Neural cell (in vitro differentiated cells): ENCODE measurements around the gene ALOXE3. TPM values are rescaled to one million over a fixed set of nuclear protein-coding genes. Genes with fewer than 3 reads are reported as not detected.

Experiments
- polyA plus RNA-seq: library from polyadenylated mRNA; depleted of rRNA; stranded (reverse); fragments of >200 nt; gene quantifications from 2 replicates; pipeline ENCODE4 v1.2.3, GENCODE V29; 2014
- small RNA-seq, 3 experiments: library from RNA; depleted of rRNA; stranded (forward); fragments of <200 nt; gene quantifications; one replicate each; pipeline ENCODE3, GENCODE V24; 2012

The ALOXE3 gene
- polyA plus RNA-seq, 1 donor from 2014 or later = 0.77 TPM

Small RNAs within 50 kb of the gene (small RNA-seq; reads per million reads assigned to genes)
- 0 reads per million in 3 experiments for gene MIR4314

Other genes starting within 250 kb of the ALOXE3 start
- 115 and 159 TPM in 2 replicates for gene CHD3, start 229.7 kb downstream of the ALOXE3 start, polyA plus RNA-seq
- 69.9 and 81.4 TPM in 2 replicates for gene RNF227, start 202.2 kb downstream of the ALOXE3 start, polyA plus RNA-seq
- gene KCNAB3, start 188.7 kb downstream of the ALOXE3 start, polyA plus RNA-seq = 5.6 and 7.6 TPM in 2 replicates
- 34.0 and 38.3 TPM in 2 replicates for gene TRAPPC1, start 186.6 kb downstream of the ALOXE3 start, polyA plus RNA-seq
- gene CNTROB, start 186.3 kb downstream of the ALOXE3 start, polyA plus RNA-seq = 48.7 and 52.0 TPM in 2 replicates
- 0.07 and 0.10 TPM in 2 replicates for gene GUCY2D, start 115.9 kb downstream of the ALOXE3 start, polyA plus RNA-seq
- gene ALOX15B, start 79.5 kb downstream of the ALOXE3 start, polyA plus RNA-seq = not detected in 2 replicates
- 0.31 and 0.34 TPM in 2 replicates for gene ALOX12B, start 30.8 kb downstream of the ALOXE3 start, polyA plus RNA-seq
- gene HES7, start 5.6 kb upstream of the ALOXE3 start, polyA plus RNA-seq = 7.3 and 15.3 TPM in 2 replicates
- 1.9 and 2.0 TPM in 2 replicates for gene PER1, start 33.9 kb upstream of the ALOXE3 start, polyA plus RNA-seq
- 91.6 and 98.3 TPM in 2 replicates for gene VAMP2, start 44.4 kb upstream of the ALOXE3 start, polyA plus RNA-seq
- gene TMEM107, start 57.9 kb upstream of the ALOXE3 start, polyA plus RNA-seq = 23.3 and 31.7 TPM in 2 replicates
- 12.1 and 13.7 TPM in 2 replicates for gene BORCS6, start 71.7 kb upstream of the ALOXE3 start, polyA plus RNA-seq
- gene AURKB, start 92.1 kb upstream of the ALOXE3 start, polyA plus RNA-seq = 0.84 and 4.8 TPM in 2 replicates
- 11.9 and 16.5 TPM in 2 replicates for gene CTC1, start 129.5 kb upstream of the ALOXE3 start, polyA plus RNA-seq
- gene PFAS, start 130.8 kb upstream of the ALOXE3 start, polyA plus RNA-seq = 11.0 and 11.7 TPM in 2 replicates
- gene RANGRF, start 170.2 kb upstream of the ALOXE3 start, polyA plus RNA-seq = 20.9 and 42.5 TPM in 2 replicates
- 0.25 TPM in 1 of 2 replicates, not detected in the other for gene SLC25A35, start 176.9 kb upstream of the ALOXE3 start, polyA plus RNA-seq
- gene ARHGEF15, start 191.7 kb upstream of the ALOXE3 start, polyA plus RNA-seq = 0.10 and 0.14 TPM in 2 replicates
- gene ODF4, start 221.3 kb upstream of the ALOXE3 start, polyA plus RNA-seq = not detected in 2 replicates